Measurements from ENCODE around the gene DAB2IP.
A peak's percentile ranks its signal among the peaks of the same experiment; 100 is the strongest.

DAB2IP gene

GRCh38 chr9:121652838-121653231 lies 1.4 kb downstream of the DAB2IP start:
- no peaks in the 10 kb centered on the region for H3K36me3 ChIP-seq (ENCODE audit: insufficient read depth, low read length)
- H3K4me3 ChIP-seq (ENCODE audit: low read length), result peak overlapping the region; percentile 70
- no peaks in the 10 kb centered on the region for H3K27me3 ChIP-seq (ENCODE audit: insufficient read depth, low read length)
- no peak overlapping the region for H2AFZ ChIP-seq (ENCODE audit: low read depth, low read length)
- H3K9me3 ChIP-seq (ENCODE audit: low read length), result no peaks in the 10 kb centered on the region
- H3K4me1 ChIP-seq (ENCODE audit: insufficient read depth, low read length), result peaks cover 35% of the 10 kb centered on the region

DNA sequence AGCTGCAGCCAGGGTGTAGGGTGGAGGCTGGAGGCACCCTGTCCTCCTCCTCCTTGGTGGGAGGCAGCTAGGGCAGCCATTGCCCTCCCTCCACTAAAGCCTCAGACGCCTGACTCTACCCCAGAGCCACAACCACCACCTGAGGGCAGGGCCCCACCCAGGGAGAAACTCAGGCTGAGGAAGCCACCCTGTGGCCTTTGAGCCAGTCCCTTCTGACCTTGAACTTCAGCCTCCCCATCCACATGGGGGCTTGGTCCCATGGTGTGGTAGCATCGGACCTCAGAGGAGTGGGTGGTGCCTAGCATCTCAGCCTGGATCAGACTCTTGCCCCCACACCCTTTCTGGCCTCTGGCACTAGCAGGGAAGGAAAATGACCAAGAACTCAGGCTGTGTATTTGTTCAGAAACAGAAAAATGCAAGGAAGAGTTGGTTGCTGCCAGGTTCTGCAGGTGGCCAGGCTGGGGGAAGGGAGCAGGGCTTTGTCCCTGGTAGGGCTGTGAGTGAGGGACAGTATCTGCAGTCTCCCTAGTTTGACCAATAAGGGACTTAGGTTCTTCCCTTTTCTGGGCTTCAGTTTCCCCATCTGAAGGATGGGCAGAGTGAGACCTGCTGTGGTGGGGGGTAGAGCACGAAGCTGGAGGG lies 3.2 kb downstream of the DAB2IP start:
- no peak overlapping the region for H3K4me3 ChIP-seq (ENCODE audit: low read length)
- peaks cover 32% of the 10 kb centered on the region for H3K4me1 ChIP-seq (ENCODE audit: insufficient read depth, low read length)
- H2AFZ ChIP-seq (ENCODE audit: low read depth, low read length), result no peak overlapping the region
- H3K27me3 ChIP-seq (ENCODE audit: insufficient read depth, low read length), result no peaks in the 10 kb centered on the region
- H3K9me3 ChIP-seq (ENCODE audit: low read length), result no peaks in the 10 kb centered on the region
- no peaks in the 10 kb centered on the region for H3K36me3 ChIP-seq (ENCODE audit: insufficient read depth, low read length)

DNA sequence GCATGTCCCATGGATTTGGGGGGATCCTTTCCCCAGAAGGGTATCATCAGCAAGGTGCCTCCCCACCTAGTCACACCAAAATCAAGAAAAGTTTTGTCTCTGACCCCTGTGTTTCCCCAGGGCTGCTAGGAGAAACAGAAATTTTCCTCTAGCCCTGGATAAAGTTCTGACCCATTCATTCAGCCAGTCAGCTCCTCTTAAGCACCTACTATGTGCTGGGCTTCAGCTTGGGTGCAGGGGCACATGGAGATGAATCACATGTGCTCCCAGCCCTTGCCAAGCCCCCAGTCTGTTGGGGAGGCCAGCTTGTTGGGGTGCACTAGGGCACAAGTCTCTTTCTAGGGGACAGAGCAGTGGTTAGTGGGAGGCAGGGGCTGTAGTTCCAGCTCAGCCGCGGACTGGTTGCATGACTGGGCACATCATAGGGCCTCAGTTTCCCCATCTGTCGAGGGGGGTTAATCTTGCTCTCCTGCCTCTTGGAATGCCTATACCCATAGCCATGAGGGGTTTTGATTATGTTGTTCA lies 3.9 kb downstream of the DAB2IP start:
- H2AFZ ChIP-seq (ENCODE audit: low read depth, low read length), result no peak overlapping the region
- no peaks in the 10 kb centered on the region for H3K9me3 ChIP-seq (ENCODE audit: low read length)
- H3K36me3 ChIP-seq (ENCODE audit: insufficient read depth, low read length), result no peaks in the 10 kb centered on the region
- peaks cover 26% of the 10 kb centered on the region for H3K4me1 ChIP-seq (ENCODE audit: insufficient read depth, low read length)
- no peak overlapping the region for H3K4me3 ChIP-seq (ENCODE audit: low read length)
- H3K27me3 ChIP-seq (ENCODE audit: insufficient read depth, low read length), result no peaks in the 10 kb centered on the region

DNA sequence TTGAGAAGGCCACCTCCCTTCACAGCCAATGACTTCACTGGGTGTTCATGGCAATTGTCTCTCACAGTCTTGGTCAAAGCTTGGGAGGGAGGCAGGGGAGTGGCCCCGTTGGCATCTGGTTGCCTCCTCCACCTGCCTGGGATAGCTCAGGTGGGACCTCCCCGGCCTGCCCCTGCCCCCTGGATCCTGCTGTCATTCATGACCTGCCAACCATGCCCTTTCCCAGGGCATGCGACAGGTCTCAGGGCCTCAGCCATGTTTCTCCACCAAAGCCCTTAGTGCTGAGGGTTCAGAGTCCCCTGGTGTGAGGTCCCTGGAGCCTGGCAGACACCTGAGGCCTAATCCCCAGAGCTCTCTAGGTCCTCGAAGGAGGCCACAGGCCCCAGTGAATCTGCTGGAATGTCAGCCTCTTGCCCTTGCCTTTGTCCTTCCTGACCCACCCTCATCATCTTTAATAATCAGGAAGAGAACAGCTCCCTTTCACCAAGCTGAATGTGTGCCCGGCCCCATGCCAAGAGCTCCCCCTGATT lies 5.6 kb downstream of the DAB2IP start:
- Histone ChIP-seq H3K4me1 (ENCODE audit: insufficient read depth, low read length) (peaks cover 18% of the 10 kb centered on the region), H3K4me3 (ENCODE audit: low read length) (no peak overlapping the region), H3K36me3 (ENCODE audit: insufficient read depth, low read length) (no peaks in the 10 kb centered on the region), H3K27me3 (ENCODE audit: insufficient read depth, low read length) (no peaks in the 10 kb centered on the region), H2AFZ (ENCODE audit: low read depth, low read length) (no peak overlapping the region), H3K9me3 (ENCODE audit: low read length) (no peaks in the 10 kb centered on the region)

- Histone ChIP-seq H3K36me3 (ENCODE audit: insufficient read depth, low read length) (no peaks in the 10 kb centered on the region), H2AFZ (ENCODE audit: low read depth, low read length) (no peak overlapping the region), H3K4me1 (ENCODE audit: insufficient read depth, low read length) (peaks cover 8% of the 10 kb centered on the region), H3K27me3 (ENCODE audit: insufficient read depth, low read length) (no peaks in the 10 kb centered on the region), H3K4me3 (ENCODE audit: low read length) (no peak overlapping the region), H3K9me3 (ENCODE audit: low read length) (no peaks in the 10 kb centered on the region)
These were observed 6.7 kb downstream of the DAB2IP start for GRCh38 chr9:121658166-121658565.

GRCh38 chr9:121658591-121658990 lies 7.2 kb downstream of the DAB2IP start:
- no peaks in the 10 kb centered on the region for H3K36me3 ChIP-seq (ENCODE audit: insufficient read depth, low read length)
- H3K9me3 ChIP-seq (ENCODE audit: low read length), result no peaks in the 10 kb centered on the region
- H3K4me1 ChIP-seq (ENCODE audit: insufficient read depth, low read length), result peaks cover 8% of the 10 kb centered on the region
- H3K4me3 ChIP-seq (ENCODE audit: low read length), result no peak overlapping the region
- H3K27me3 ChIP-seq (ENCODE audit: insufficient read depth, low read length), result no peaks in the 10 kb centered on the region
- no peak overlapping the region for H2AFZ ChIP-seq (ENCODE audit: low read depth, low read length)

- no peak overlapping the region for H3K4me3 ChIP-seq (ENCODE audit: low read length)
- H3K27me3 ChIP-seq (ENCODE audit: insufficient read depth, low read length), result no peaks in the 10 kb centered on the region
- H3K4me1 ChIP-seq (ENCODE audit: insufficient read depth, low read length), result peaks cover 8% of the 10 kb centered on the region
- H3K9me3 ChIP-seq (ENCODE audit: low read length), result no peaks in the 10 kb centered on the region
- H2AFZ ChIP-seq (ENCODE audit: low read depth, low read length), result no peak overlapping the region
- no peaks in the 10 kb centered on the region for H3K36me3 ChIP-seq (ENCODE audit: insufficient read depth, low read length)
These were observed 8.9 kb downstream of the DAB2IP start for GRCh38 chr9:121660367-121660766.

GRCh38 chr9:121660876-121661275 lies 9.4 kb downstream of the DAB2IP start:
- peaks cover 8% of the 10 kb centered on the region for H3K4me1 ChIP-seq (ENCODE audit: insufficient read depth, low read length)
- H2AFZ ChIP-seq (ENCODE audit: low read depth, low read length), result no peak overlapping the region
- no peaks in the 10 kb centered on the region for H3K36me3 ChIP-seq (ENCODE audit: insufficient read depth, low read length)
- H3K4me3 ChIP-seq (ENCODE audit: low read length), result no peak overlapping the region
- H3K9me3 ChIP-seq (ENCODE audit: low read length), result no peaks in the 10 kb centered on the region
- H3K27me3 ChIP-seq (ENCODE audit: insufficient read depth, low read length), result no peaks in the 10 kb centered on the region

DNA sequence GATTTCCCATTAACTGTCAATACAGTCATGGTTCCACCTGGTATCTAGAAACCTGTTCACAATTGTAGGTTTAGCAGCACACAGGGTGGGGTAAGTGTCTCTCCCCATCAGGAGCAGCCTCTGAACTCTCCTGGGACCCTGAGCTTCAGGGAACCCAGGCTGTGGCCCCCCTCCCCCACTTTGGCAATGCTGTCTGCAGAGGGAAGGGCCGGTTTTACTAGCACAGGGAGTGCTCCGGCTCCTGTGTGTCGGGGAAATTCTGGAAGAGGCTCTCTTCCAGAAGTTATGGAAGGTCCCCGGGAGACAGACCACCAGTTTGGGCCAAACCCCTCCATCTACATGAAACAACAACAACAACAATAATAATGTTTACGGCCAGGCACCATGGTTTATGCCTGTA lies 9.9 kb downstream of the DAB2IP start:
- peaks cover 8% of the 10 kb centered on the region for H3K4me1 ChIP-seq (ENCODE audit: insufficient read depth, low read length)

DNA sequence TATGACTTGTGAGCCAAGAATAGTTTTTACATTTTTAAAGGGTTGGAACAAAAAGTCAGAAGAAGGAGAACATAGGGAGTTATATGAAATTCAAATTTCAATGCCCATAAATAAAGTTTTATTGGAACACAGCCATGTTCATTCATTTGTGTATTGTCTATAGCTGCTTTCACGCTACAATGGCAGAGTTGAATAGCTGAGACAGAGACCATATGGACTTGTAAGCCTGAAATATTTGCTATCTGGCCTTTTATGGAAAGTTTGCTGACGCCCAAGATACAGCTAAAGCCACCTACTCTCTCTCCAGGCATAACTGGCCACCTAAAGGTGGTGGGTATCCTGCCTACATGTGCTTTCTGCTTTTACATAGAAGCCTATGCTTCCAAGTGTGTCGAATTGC lies 10.9 kb downstream of the DAB2IP start:
- Histone ChIP-seq H3K36me3 (ENCODE audit: insufficient read depth, low read length) (no peaks in the 10 kb centered on the region), H2AFZ (ENCODE audit: low read depth, low read length) (no peak overlapping the region), H3K4me1 (ENCODE audit: insufficient read depth, low read length) (peaks cover under 1% of the 10 kb centered on the region), H3K4me3 (ENCODE audit: low read length) (no peak overlapping the region), H3K27me3 (ENCODE audit: insufficient read depth, low read length) (no peaks in the 10 kb centered on the region), H3K9me3 (ENCODE audit: low read length) (no peaks in the 10 kb centered on the region)

More for the DNA sequence above, 9.9 kb downstream of the DAB2IP start:
- no peak overlapping the region for H2AFZ ChIP-seq (ENCODE audit: low read depth, low read length)
- no peaks in the 10 kb centered on the region for H3K36me3 ChIP-seq (ENCODE audit: insufficient read depth, low read length)
- no peaks in the 10 kb centered on the region for H3K27me3 ChIP-seq (ENCODE audit: insufficient read depth, low read length)
- no peak overlapping the region for H3K4me3 ChIP-seq (ENCODE audit: low read length)
- no peaks in the 10 kb centered on the region for H3K9me3 ChIP-seq (ENCODE audit: low read length)

- Histone ChIP-seq H3K36me3 (ENCODE audit: insufficient read depth, low read length) (no peaks in the 10 kb centered on the region), H3K9me3 (ENCODE audit: low read length) (no peaks in the 10 kb centered on the region), H3K4me3 (ENCODE audit: low read length) (no peak overlapping the region), H3K27me3 (ENCODE audit: insufficient read depth, low read length) (no peaks in the 10 kb centered on the region), H2AFZ (ENCODE audit: low read depth, low read length) (no peak overlapping the region), H3K4me1 (ENCODE audit: insufficient read depth, low read length) (no peaks in the 10 kb centered on the region)
These were observed 11.6 kb downstream of the DAB2IP start for GRCh38 chr9:121662891-121663580.

- H3K9me3 ChIP-seq (ENCODE audit: low read length), result no peaks in the 10 kb centered on the region
- no peaks in the 10 kb centered on the region for H3K4me1 ChIP-seq (ENCODE audit: insufficient read depth, low read length)
- H2AFZ ChIP-seq (ENCODE audit: low read depth, low read length), result no peak overlapping the region
- H3K4me3 ChIP-seq (ENCODE audit: low read length), result no peak overlapping the region
- H3K27me3 ChIP-seq (ENCODE audit: insufficient read depth, low read length), result no peaks in the 10 kb centered on the region
- no peaks in the 10 kb centered on the region for H3K36me3 ChIP-seq (ENCODE audit: insufficient read depth, low read length)
These were observed 12.2 kb downstream of the DAB2IP start for GRCh38 chr9:121663591-121663990.

DNA sequence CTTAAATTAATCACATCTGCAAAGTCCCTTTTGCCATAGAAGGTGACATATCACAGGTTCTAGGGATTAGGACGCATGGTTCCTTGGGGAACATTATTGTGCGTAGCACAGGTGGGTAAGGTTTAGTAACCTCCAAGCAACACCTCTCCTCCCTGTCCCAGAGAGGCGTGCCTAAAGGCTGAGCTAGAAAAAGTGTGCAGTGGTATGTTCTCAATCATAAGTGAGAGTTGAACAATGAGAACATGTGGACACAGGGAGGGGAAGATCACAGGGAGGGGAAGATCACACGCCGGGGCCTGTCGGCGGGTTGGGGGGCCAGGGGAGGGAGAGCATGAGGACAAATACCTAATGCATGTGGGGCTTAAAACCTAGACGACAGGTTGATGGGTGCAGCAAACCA lies 14.9 kb downstream of the DAB2IP start:
- H2AFZ ChIP-seq (ENCODE audit: low read depth, low read length), result no peak overlapping the region
- no peak overlapping the region for H3K4me3 ChIP-seq (ENCODE audit: low read length)
- no peaks in the 10 kb centered on the region for H3K9me3 ChIP-seq (ENCODE audit: low read length)
- H3K36me3 ChIP-seq (ENCODE audit: insufficient read depth, low read length), result no peaks in the 10 kb centered on the region
- no peaks in the 10 kb centered on the region for H3K4me1 ChIP-seq (ENCODE audit: insufficient read depth, low read length)
- H3K27me3 ChIP-seq (ENCODE audit: insufficient read depth, low read length), result no peaks in the 10 kb centered on the region

Measured in neuron (in vitro differentiated cells).